Measurements from ENCODE around the gene GOSR2. TPM values are rescaled to one million over a fixed set of nuclear protein-coding genes. Genes with fewer than 3 reads are reported as not detected.

The GOSR2 gene
- 21.8 TPM for total RNA-seq
- 27.5 TPM for polyA plus RNA-seq
- long read RNA-seq, donor 1, partial matches to known transcripts, result 0 of 1 reads
- long read RNA-seq, donor 1, other reads (novel, unspliced or antisense), result 0 of 1 reads
- long read RNA-seq, donor 2, result 0 reads
- long read RNA-seq, donor 3, transcript GOSR2-232 (6 exons, 3,964 nt), result major isoform, 24 of 35 reads
- long read RNA-seq, donor 3, partial matches to known transcripts, result 0 of 35 reads
- long read RNA-seq, donor 3, other reads (novel, unspliced or antisense), result 0 of 35 reads
- long read RNA-seq, donor 4, transcript GOSR2-232 (6 exons, 3,964 nt), result major isoform, 8 of 14 reads
- long read RNA-seq, donor 4, partial matches to known transcripts, result 0 of 14 reads
- long read RNA-seq, donor 4, other reads (novel, unspliced or antisense), result 0 of 14 reads
- long read RNA-seq, donor 5, transcript GOSR2-232 (6 exons, 3,964 nt), result major isoform, 11 of 31 reads
- long read RNA-seq, donor 5, partial matches to known transcripts, result 6 of 31 reads
- long read RNA-seq, donor 5, other reads (novel, unspliced or antisense), result 0 of 31 reads
- long read RNA-seq, donor 6, transcript GOSR2-232 (6 exons, 3,964 nt), result major isoform, 13 of 18 reads
- long read RNA-seq, donor 6, partial matches to known transcripts, result 0 of 18 reads
- long read RNA-seq, donor 6, other reads (novel, unspliced or antisense), result 0 of 18 reads
- long read RNA-seq, donor 7, transcript GOSR2-232 (6 exons, 3,964 nt), result major isoform, 15 of 23 reads
- long read RNA-seq, donor 7, transcript GOSR2-240 (5 exons, 3,059 nt), result minor isoform, 5 of 23 reads
- long read RNA-seq, donor 7, partial matches to known transcripts, result 0 of 23 reads
- long read RNA-seq, donor 7, other reads (novel, unspliced or antisense), result 0 of 23 reads
- long read RNA-seq, donor 8, partial matches to known transcripts, result 0 of 6 reads
- long read RNA-seq, donor 8, other reads (novel, unspliced or antisense), result 0 of 6 reads
- long read RNA-seq, donor 9, transcript GOSR2-232 (6 exons, 3,964 nt), result major isoform, 11 of 20 reads
- long read RNA-seq, donor 9, partial matches to known transcripts, result 0 of 20 reads
- long read RNA-seq, donor 9, other reads (novel, unspliced or antisense), result 0 of 20 reads
- long read RNA-seq, donor 10, transcript GOSR2-232 (6 exons, 3,964 nt), result major isoform, 7 of 13 reads
- long read RNA-seq, donor 10, partial matches to known transcripts, result 0 of 13 reads
- long read RNA-seq, donor 10, other reads (novel, unspliced or antisense), result 0 of 13 reads

DNA sequence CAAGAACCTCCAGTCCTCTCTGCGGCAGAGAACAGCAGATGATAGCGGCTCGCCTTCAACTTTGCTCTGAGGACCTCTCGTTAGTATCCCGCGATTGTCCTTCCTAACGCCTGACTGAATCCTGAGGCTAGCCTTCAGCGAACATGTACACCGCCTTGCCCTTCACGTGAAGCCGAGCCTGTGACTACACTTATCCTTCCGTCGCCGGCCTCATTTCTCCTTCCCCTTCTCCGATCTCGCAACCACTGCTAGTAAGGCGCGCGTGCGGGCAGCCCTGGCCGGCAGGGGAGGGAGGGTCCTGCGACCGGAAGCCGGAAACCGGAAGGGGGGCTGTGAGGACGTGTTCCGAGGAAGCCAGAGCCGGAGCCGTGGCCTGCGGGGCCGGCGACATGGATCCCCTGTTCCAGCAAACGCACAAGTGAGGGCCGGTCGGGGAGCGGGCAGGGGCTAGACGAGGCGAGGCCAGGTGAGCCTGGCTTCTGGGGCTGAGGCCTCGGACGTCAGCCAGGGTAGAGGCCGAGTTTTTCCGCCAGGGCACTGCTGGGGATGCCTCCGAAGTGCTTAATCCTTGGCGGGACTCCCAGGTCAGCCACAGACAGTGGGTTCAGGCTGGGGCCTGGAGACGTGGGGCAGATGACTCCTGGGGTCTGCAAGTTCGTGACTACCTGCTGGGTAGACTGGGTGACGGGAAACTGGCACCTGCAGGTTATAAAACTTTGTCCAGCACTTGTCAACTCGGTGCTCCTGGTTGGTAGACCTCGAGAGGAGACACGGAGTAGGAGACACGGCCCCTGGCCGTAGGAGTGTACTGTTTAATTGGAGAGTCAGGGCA is at the start of gene GOSR2:
TSS of gene GOSR2 (plus strand) at position 357 of the 832 bp plus-strand sequence. CDS start at position 390, 33 bp downstream.
- Histone ChIP-seq H3K36me3 (ENCODE audit: control insufficient read depth in 2 of 2, insufficient read depth in 2 of 2, low read length in 1 of 2) (peaks cover 0 to 2% of the 10 kb centered on the region in 2 donors), H3K27me3 (ENCODE audit: control insufficient read depth in 2 of 2, insufficient read depth in 1 of 2, low read length in 1 of 2) (no peaks in the 10 kb centered on the region), H3K4me3 (ENCODE audit: low read length in 2 of 2) (peak within 1 kb of the TSS; percentile 72 to 93), H3K4me1 (ENCODE audit: control insufficient read depth in 2 of 2, insufficient read depth in 2 of 2, low read length in 2 of 2) (peaks cover 2 to 11% of the 10 kb centered on the region in 2 donors), H3K27ac (ENCODE audit: low read depth in 1 of 2, low read length in 1 of 2) (peak within 1 kb of the TSS; percentile 91 to 97), H3K9me3 (ENCODE audit: control insufficient read depth in 2 of 2, insufficient read depth in 1 of 2, low read length in 1 of 2) (no peaks in the 10 kb centered on the region)
- under 1% methylated on average over 52 of the region's 52 CpGs for whole genome bisulfite sequencing
- peak; percentile 84 to 95 (median 88) for DNase-seq (ENCODE audit: low read depth in 6 of 9, low spot score in 9 of 9)

GRCh38 chr17:46873941-46874645 is 48.9 kb upstream of the GOSR2 start:
- Histone ChIP-seq H3K4me3 (ENCODE audit: low read length in 2 of 2) (no peak overlapping the region), H3K4me1 (ENCODE audit: control insufficient read depth in 2 of 2, insufficient read depth in 2 of 2, low read length in 2 of 2) (peaks cover 11 to 24% of the 10 kb centered on the region in 2 donors), H3K36me3 (ENCODE audit: control insufficient read depth in 2 of 2, insufficient read depth in 2 of 2, low read length in 1 of 2) (no peaks in the 10 kb centered on the region), H3K27ac (ENCODE audit: low read depth in 1 of 2, low read length in 1 of 2) (no peak overlapping the region), H3K27me3 (ENCODE audit: control insufficient read depth in 2 of 2, insufficient read depth in 1 of 2, low read length in 1 of 2) (no peaks in the 10 kb centered on the region), H3K9me3 (ENCODE audit: control insufficient read depth in 2 of 2, insufficient read depth in 1 of 2, low read length in 1 of 2) (peaks cover 0 to 1% of the 10 kb centered on the region in 2 donors)
- DNase-seq (ENCODE audit: low read depth in 6 of 9, low spot score in 9 of 9), result no peak
- 96% methylated on average over 7 of the region's 7 CpGs for WGBS

DNA sequence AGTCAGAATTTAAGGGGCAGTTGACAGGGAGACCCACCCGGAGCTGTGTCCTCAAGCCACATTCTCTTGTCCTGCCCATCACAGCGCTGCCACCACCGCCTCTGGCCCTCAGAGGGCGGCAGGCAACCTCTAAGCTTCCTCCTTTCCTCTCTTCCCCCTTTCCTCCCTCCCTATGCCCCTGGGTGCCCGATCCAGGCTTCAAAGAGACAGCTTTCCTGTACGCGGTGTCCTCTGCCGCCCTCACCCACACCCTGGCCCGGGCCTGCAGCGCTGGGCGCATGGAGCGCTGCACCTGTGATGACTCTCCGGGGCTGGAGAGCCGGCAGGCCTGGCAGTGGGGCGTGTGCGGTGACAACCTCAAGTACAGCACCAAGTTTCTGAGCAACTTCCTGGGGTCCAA is 48.1 kb upstream of the GOSR2 start:
- H3K36me3 ChIP-seq (ENCODE audit: control insufficient read depth in 2 of 2, insufficient read depth in 2 of 2, low read length in 1 of 2), result no peaks in the 10 kb centered on the region
- no peak overlapping the region for H3K4me3 ChIP-seq (ENCODE audit: low read length in 2 of 2)
- WGBS, result 87% methylated on average over 16 of the region's 16 CpGs
- H3K9me3 ChIP-seq (ENCODE audit: control insufficient read depth in 2 of 2, insufficient read depth in 1 of 2, low read length in 1 of 2), result peaks cover 0 to 1% of the 10 kb centered on the region in 2 donors
- H3K27ac ChIP-seq (ENCODE audit: low read depth in 1 of 2, low read length in 1 of 2), result no peak overlapping the region
- peaks cover 11 to 24% of the 10 kb centered on the region in 2 donors for H3K4me1 ChIP-seq (ENCODE audit: control insufficient read depth in 2 of 2, insufficient read depth in 2 of 2, low read length in 2 of 2)
- H3K27me3 ChIP-seq (ENCODE audit: control insufficient read depth in 2 of 2, insufficient read depth in 1 of 2, low read length in 1 of 2), result no peaks in the 10 kb centered on the region
- no peak for DNase-seq (ENCODE audit: low read depth in 6 of 9, low spot score in 9 of 9)

DNA sequence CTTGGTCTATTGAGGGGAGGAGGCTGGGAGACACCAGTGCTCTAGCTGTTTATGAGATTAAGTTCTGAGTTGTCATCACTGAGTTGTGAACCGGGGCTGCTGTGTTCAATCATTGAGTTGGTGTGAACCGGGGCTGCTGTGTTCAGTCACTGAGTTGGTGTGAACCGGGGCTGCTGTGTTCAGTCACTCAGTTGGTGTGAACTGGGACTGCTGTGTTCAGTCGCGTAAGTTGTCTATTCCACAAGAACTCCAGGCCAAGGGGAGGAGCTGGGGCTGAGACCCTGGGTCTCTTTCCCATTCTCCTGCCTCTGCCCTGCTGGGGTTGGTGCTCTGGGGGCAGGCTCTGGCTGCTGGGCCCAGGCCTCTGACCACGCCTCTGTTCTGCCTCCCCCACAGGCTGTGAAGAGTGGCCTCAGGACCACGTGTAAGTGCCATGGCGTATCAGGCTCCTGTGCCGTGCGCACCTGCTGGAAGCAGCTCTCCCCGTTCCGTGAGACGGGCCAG is 47.1 kb upstream of the GOSR2 start:
- H3K4me1 ChIP-seq (ENCODE audit: control insufficient read depth in 2 of 2, insufficient read depth in 2 of 2, low read length in 2 of 2), result peaks cover 11 to 24% of the 10 kb centered on the region in 2 donors
- H3K9me3 ChIP-seq (ENCODE audit: control insufficient read depth in 2 of 2, insufficient read depth in 1 of 2, low read length in 1 of 2), result peaks cover 0 to 1% of the 10 kb centered on the region in 2 donors
- WGBS, result 97% methylated on average over 13 of the region's 13 CpGs
- no peak overlapping the region for H3K27ac ChIP-seq (ENCODE audit: low read depth in 1 of 2, low read length in 1 of 2)
- H3K27me3 ChIP-seq (ENCODE audit: control insufficient read depth in 2 of 2, insufficient read depth in 1 of 2, low read length in 1 of 2), result no peaks in the 10 kb centered on the region
- no peaks in the 10 kb centered on the region for H3K36me3 ChIP-seq (ENCODE audit: control insufficient read depth in 2 of 2, insufficient read depth in 2 of 2, low read length in 1 of 2)
- no peak for DNase-seq (ENCODE audit: low read depth in 6 of 9, low spot score in 9 of 9)
- no peak overlapping the region for H3K4me3 ChIP-seq (ENCODE audit: low read length in 2 of 2)

GRCh38 chr17:46876353-46876887 is 46.5 kb upstream of the GOSR2 start:
- Histone ChIP-seq H3K27me3 (ENCODE audit: control insufficient read depth in 2 of 2, insufficient read depth in 1 of 2, low read length in 1 of 2) (no peaks in the 10 kb centered on the region), H3K4me1 (ENCODE audit: control insufficient read depth in 2 of 2, insufficient read depth in 2 of 2, low read length in 2 of 2) (peaks cover 11 to 24% of the 10 kb centered on the region in 2 donors), H3K27ac (ENCODE audit: low read depth in 1 of 2, low read length in 1 of 2) (no peak overlapping the region), H3K9me3 (ENCODE audit: control insufficient read depth in 2 of 2, insufficient read depth in 1 of 2, low read length in 1 of 2) (peaks cover 0 to 1% of the 10 kb centered on the region in 2 donors), H3K36me3 (ENCODE audit: control insufficient read depth in 2 of 2, insufficient read depth in 2 of 2, low read length in 1 of 2) (no peaks in the 10 kb centered on the region), H3K4me3 (ENCODE audit: low read length in 2 of 2) (no peak overlapping the region)
- peak in 2 of 9 donors; percentile 14 to 30 for DNase-seq (ENCODE audit: low read depth in 6 of 9, low spot score in 9 of 9)
- WGBS, result 90% methylated on average over 12 of the region's 12 CpGs

DNA sequence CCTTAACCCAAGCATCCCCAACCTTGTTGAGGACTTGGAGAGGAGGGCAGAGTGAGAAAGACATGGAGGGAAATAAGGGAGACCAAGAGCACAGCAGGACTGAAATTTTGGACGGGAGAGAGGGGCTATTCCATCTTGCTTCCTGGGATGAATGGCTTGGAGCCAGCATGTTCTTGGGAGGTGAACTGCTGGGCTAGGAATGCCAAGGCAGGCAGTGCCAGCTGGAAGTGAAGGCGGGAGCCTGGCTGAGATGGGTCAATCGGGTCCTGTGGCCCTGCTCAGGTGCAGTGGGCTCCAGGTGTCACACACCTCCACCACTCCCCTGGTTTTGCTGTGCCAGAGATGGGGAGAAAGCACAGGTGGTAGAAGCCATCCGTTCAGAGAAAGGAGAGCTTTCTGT is 46.0 kb upstream of the GOSR2 start:
- peak overlapping the region in 1 of 2 donors; percentile 79 for H3K27ac ChIP-seq (ENCODE audit: low read depth in 1 of 2, low read length in 1 of 2)
- H3K9me3 ChIP-seq (ENCODE audit: control insufficient read depth in 2 of 2, insufficient read depth in 1 of 2, low read length in 1 of 2), result peaks cover 0 to 1% of the 10 kb centered on the region in 2 donors
- 92% methylated on average over 4 of the region's 4 CpGs for WGBS
- peaks cover 11 to 24% of the 10 kb centered on the region in 2 donors for H3K4me1 ChIP-seq (ENCODE audit: control insufficient read depth in 2 of 2, insufficient read depth in 2 of 2, low read length in 2 of 2)
- H3K36me3 ChIP-seq (ENCODE audit: control insufficient read depth in 2 of 2, insufficient read depth in 2 of 2, low read length in 1 of 2), result no peaks in the 10 kb centered on the region
- H3K27me3 ChIP-seq (ENCODE audit: control insufficient read depth in 2 of 2, insufficient read depth in 1 of 2, low read length in 1 of 2), result no peaks in the 10 kb centered on the region
- H3K4me3 ChIP-seq (ENCODE audit: low read length in 2 of 2), result no peak overlapping the region
- DNase-seq (ENCODE audit: low read depth in 6 of 9, low spot score in 9 of 9), result peak in 1 of 9 donors; percentile 4

DNA sequence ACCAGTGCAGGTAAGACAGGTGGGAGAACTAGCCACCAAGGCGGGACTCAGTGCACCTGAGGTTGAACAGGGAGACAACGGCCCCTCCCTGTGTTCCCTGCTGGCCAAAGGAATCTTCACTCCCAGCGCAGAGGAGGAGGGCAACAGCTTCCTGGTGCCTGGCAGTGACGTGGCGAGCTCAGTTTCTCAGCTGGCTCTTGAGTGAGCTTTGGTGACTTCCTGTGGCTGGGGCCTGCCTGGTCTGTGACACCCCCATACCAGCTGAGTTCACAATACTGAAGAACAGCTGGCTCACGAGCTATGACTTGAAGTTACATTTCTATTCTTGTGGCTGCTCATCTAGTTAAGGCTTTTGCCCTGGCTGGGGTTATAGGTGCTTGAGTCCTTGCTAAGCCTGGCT is 45.5 kb upstream of the GOSR2 start:
- peaks cover 0 to 1% of the 10 kb centered on the region in 2 donors for H3K9me3 ChIP-seq (ENCODE audit: control insufficient read depth in 2 of 2, insufficient read depth in 1 of 2, low read length in 1 of 2)
- 52% methylated on average over 6 of the region's 6 CpGs for WGBS
- DNase-seq (ENCODE audit: low read depth in 6 of 9, low spot score in 9 of 9), result peak in 8 of 9 donors; percentile 6 to 83 (median 38)
- H3K27me3 ChIP-seq (ENCODE audit: control insufficient read depth in 2 of 2, insufficient read depth in 1 of 2, low read length in 1 of 2), result no peaks in the 10 kb centered on the region
- peaks cover 11 to 24% of the 10 kb centered on the region in 2 donors for H3K4me1 ChIP-seq (ENCODE audit: control insufficient read depth in 2 of 2, insufficient read depth in 2 of 2, low read length in 2 of 2)
- H3K4me3 ChIP-seq (ENCODE audit: low read length in 2 of 2), result no peak overlapping the region
- H3K36me3 ChIP-seq (ENCODE audit: control insufficient read depth in 2 of 2, insufficient read depth in 2 of 2, low read length in 1 of 2), result no peaks in the 10 kb centered on the region
- peak overlapping the region; percentile 79 to 81 for H3K27ac ChIP-seq (ENCODE audit: low read depth in 1 of 2, low read length in 1 of 2)
